Head of caudate nucleus (tissue), 42 donors: ENCODE measurements around the gene CFAP53.
"Not testable (repeated sequence)": the region's sequence is repeated elsewhere in the genome, so short reads cannot be mapped to it uniquely, and the experiment has no call there.

Source experiments
- DNase-seq, 42 donors: peaks; one replicate each; pipeline versions ENCODE4 v3.0.0 to v3.0.0-alpha.2; 2020 to 2021; ENCODE audit warnings: mixed read lengths in 7 of 42
- intact Hi-C: fragments of 100-400 bp; cut with DNase I; formaldehyde crosslinking; loops from one replicate; pipeline ENCODE4 v1.15.0; 2022

Gene CFAP53

DNA sequence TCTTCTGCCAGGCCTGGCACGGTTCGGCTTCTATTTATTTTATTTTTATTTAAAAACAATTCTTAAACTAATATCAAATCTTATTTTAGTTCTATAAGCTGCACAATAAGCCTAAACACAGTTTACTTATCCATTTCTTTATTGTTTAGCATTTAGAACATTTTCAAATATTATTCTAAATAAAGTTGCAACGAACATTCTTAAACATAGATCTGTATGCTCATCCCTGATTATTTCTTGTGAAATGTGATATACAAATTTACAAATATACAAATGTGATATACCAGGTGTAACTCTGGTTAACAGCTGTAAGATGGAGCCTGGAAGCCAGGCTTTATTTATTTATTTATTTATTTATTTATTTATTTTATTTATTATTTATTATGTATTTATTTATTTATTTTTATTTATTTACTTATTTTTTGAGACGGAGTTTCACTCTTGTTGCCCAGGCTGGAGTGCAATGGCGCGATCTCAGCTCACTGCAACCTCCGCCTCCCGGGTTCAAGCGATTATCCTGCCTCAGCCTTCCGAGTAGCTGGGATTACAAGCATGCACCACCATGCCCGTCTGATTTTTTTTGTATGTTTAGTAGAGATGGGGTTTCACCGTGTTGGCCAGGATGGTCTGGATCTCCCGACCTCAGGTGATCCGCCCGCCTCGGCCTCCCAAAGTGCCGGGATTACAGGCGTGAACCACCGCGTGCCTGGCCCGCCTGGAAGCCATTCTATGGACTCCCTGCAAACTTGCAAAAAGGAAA is 22.2 kb upstream of the CFAP53 start:
- intact Hi-C loops, result not testable (repeated sequence)
- peak in 1 of 42 donors; percentile 32 for DNase-seq

DNA sequence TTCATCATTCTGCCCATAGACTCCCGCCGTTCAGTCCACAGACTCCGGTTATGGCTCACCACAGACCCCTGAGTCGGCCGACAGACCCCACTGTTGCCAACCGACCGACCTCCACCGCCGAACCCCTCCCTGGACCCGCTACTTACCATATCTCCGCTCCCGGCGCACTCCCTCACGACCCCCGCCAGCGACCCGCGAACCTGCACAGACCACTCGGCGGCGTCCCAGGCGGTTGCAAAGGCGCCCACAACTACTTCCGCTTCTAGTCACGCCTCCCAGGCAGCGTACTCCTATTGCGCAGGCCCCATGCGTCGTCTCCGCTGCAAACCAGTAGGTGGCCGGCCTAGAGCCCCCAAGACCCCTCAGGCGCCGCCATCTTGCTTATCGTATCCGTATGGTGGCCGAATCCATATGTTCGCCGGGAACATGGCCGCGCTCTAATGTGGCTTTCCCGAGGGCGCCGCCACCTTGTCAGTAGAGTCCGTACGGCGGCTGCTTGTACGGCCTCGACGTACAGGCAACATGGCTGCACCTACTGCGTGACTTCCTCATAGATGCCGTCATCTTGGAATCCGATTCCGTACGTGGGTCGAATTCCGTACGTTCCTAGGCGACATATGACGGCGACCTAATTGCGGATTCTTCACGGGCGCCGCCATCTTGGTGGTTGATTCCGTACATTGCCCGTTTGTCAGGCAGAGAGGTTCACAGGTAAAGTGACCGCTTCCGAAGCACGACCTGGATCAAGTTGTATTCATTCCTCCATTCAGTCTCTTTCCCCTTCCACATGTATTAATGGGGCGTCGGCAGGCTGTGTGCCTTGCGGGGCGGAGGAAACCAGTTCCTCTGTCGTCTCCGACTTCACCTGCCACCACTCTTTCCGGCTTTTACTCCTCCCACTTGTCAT is 21.4 kb upstream of the CFAP53 start, which contains the start of gene CXXC1:
Gene CXXC1 (minus strand): TSS at position 252 of the 907 bp plus-strand sequence. CDS start 103 bp downstream, at position 149.
- intact Hi-C loops, result no loop called here
- DNase-seq, result peak; percentile 96 to 100 (median 98)

DNA sequence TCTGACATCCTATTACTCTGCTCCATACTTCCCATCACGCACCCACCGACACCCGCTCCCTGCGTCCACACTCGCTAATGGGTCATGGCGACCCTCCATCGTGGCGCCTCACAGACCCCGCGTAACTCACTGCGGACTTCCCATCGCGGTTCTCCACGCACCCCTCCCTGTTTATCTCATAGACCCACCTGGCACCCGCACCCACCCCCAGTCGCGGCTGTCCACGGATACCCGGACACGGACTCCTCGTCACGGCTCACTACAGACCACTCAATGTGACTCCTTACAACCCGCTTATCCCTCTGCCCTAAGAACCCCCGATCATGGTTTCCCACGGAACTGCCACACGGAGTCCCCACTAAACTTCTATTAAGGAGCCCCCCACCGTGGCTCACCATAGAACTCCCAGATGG is 20.7 kb upstream of the CFAP53 start:
- DNase-seq, result peak in 4 of 42 donors; percentile 11 to 52 (median 33)
- intact Hi-C loops, result no loop called here

DNA sequence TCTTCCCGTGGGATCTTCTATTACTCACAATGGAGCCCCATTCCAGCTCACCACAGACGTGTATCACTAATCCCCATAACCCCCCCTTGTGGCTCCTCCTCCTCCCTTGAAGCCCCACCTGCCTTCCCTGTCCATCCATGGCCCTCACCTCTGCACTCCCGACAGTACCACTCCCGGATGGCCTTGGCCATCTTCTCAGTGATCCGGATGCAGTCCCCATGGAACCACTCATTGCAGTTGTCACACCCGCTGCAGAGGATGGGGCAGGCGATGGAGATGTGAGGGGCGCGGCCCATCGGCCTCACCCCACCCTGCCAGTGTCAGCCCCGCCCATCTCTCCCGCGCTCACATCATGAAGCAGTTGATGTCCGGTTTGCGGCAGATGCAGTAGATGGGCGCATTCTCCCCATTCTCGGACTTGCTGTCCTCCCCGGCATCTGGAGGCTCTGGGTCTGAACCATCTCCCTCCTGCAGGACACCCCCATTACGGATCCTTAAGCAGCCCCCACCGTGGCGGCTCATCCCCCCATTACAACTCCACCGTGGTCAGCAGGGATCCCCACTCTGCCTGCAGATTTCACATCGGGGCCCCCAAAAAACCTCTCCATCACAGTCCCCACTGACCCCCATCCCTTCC is 20.2 kb upstream of the CFAP53 start:
- DNase-seq, result peak in 1 of 42 donors; percentile 21
- intact Hi-C loops, result no loop called here

DNA sequence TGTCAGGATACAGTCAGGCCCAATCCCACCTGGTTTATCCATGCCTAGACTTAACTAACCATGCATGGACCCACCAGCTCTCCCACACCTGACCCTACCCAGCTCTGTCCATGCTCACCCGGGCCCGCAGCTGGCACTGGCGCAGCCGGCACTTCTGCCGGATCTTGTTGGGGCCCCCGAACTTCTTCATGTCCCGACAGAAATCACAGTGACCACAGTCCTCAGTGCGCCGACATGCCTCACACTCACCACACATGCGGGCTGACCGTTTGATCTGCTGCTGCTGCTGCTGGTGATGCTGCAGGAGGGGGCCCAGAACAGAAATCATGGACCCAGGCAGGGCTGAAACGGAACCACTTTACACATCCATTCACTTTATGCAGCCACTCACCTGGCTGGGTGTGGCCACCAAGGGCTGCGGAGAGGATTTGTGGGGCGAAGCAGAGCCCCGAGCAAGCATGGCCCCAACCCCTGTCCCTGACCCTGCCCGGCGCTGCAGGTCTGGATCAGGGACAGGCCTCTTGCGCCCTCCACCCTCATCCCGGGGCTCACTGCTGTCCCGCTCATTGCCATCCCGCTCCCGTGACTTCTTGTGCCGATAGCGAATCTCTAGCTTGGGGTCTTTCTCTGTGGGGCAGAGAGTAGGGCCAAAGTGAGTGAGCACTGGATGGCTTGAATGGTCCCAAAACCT is 19.5 kb upstream of the CFAP53 start:
- no peak for DNase-seq

DNA sequence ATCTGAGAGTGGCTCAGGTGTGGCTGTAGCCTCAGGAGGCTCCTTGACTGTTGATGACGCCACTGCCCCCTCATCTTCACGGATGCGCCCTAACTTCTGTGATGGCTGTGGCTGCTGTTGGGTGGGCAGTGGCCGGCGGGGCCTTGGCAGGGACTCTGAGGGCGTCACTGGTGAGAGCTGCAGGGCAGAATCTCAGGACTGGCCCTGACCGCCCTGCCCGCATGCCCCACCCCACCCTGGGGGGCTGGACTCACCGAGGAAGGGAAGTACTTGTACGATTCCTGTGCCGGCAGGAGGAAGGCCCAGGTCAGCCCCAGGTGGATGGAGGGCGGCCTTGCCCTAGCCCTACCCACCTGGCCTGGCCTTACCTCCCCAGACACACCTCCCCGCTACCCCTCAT is 18.8 kb upstream of the CFAP53 start:
- intact Hi-C loops, result no loop called here
- no peak for DNase-seq

More for the DNA sequence above, 19.5 kb upstream of the CFAP53 start:
- intact Hi-C loops, result no loop called here

DNA sequence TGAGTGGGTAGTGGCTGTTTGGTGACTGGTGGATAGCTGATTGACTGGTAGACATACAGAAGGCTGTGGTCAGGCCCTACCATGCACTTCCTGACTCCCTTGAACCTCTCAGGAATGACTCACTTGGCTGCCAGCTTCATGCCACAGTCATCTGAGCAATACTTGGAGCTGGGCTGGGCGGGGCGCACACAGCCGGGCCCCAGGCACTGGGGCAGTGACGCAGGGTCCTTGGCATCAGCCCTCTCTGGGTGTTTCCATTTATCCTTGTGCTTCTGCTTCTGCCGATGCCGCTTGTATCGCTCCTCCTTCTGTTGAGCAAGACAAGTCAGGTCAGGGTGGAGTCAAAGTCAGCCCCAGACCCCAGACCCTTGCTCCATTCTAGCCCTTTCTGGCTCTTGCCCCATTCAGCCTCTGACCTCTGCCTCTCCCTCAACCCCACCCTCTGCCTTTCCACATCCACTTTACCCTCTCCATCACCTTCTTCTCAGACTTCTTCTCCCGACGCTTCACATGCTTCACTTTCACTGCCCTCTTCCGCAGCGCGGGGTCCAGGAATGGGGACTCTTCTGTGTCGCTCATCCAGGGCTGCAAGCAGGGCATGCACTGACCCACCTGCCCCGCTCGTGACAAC is 18.1 kb upstream of the CFAP53 start:
- DNase-seq, result no peak

DNA sequence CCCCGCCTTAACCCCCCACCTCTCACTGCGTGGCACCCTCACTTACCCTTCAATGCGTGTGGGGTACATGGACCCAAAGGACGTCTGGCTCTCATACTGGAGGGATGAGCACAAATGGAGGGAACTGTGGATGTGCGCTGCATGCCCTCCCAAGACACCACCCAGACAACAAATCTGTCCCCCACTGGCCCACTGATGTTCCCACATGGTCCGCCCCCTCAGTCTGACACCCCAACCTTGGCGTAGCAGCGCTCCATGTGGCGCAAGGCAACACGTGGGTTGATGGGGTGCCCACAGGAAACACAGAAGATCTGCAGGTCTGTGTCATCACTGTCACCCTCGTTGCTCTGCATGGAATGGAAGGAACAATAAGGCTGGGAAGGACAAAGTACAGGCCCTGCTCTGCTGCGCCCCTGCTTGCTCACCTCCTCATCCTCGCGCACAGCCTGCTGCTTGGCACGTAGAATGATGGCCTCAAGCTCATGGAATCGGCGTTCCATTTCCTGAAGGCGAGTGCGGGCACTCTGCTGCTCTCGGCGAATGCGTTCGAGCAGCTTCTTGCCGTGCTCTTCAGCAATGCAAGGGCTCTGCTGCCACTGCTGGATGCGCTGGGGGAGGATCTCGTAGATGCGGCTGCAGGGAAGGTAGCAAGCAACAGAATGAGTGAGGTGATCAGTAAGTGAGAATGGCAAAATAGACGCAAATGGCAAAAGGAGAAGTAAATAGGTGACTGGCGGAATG is 17.3 kb upstream of the CFAP53 start:
- intact Hi-C loops, result loop anchor here (5.0 kb wide), 1 partner anchor 94 kb away; the partner anchor contains the start of gene SKA1

More for the DNA sequence above, 18.1 kb upstream of the CFAP53 start:
- intact Hi-C loops, result loop anchor here (5.0 kb wide), 1 partner anchor 93 kb away; the partner anchor contains the start of gene SKA1

DNA sequence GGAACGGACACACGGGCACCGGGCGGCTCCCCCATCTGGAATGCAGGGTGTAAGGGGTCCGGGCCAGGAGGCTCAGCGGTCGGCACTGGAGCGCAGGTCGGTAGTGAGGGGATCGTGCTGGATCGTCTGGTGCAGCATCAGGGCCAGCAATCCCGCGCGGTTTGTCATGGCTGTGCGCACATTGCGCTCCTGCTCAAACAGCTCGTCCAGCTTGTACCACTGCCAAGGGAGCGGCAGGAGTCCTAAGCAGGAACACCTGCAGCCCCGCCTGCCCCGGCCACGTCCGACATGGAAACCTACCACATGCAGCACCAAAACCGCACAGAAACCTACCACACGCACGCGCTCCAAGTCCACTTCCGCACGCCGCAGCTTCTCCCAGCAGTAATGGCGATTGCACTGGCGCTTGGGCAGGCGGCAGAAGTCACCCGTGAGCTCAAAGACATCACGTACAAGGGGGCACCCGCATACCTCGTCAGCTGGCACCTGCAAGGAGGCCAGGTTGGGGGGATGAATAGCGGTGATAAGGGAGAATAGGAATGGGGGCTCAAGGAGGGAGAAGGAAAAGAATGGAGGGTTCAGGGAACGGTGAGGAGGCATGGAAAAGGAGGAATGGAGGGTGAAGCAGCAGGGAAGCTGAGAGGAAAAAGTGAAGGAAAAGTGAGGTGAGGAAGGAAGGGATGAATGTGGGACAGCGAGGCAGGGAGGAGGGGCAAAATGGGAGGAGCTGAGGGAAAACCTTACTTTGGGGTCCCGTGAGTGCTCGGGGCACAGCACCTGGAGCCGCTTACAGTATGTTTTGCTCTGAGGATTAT is 16.4 kb upstream of the CFAP53 start:
- intact Hi-C loops, result loop anchor here (5.0 kb wide), 1 partner anchor 95 kb away; the partner anchor contains the start of gene SKA1
- DNase-seq, result no peak

More for the DNA sequence above, 17.3 kb upstream of the CFAP53 start:
- DNase-seq, result no peak

DNA sequence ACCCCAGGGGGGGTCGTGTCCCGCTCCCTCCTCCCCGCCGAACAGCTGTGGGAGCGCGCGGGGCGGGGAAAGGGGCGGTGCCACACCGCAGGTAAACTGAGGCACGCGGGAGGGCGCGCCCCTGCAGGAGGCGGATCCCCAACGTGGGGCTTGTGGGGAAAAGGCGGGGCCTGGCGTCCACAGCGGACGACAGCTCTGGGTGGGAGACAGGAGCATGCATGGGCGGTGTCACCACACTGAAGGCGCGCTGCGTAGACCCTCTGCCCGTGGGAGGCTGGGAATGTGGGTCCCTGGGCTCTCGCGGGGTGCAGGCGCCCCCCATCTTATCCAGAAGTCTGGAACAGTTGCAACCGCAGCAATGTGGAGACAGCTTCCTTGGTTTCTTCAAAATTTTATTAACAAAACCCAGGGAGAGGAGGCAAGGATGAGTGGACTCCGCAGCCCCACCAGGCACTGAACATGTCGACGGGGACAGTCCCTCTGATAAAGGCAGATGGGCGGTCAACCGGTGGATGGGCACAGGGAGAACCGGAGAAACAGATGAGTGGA is 15.8 kb upstream of the CFAP53 start:
- DNase-seq, result no peak
- intact Hi-C loops, result loop anchor here (5.0 kb wide), 1 partner anchor 95 kb away; the partner anchor contains the start of gene SKA1

DNA sequence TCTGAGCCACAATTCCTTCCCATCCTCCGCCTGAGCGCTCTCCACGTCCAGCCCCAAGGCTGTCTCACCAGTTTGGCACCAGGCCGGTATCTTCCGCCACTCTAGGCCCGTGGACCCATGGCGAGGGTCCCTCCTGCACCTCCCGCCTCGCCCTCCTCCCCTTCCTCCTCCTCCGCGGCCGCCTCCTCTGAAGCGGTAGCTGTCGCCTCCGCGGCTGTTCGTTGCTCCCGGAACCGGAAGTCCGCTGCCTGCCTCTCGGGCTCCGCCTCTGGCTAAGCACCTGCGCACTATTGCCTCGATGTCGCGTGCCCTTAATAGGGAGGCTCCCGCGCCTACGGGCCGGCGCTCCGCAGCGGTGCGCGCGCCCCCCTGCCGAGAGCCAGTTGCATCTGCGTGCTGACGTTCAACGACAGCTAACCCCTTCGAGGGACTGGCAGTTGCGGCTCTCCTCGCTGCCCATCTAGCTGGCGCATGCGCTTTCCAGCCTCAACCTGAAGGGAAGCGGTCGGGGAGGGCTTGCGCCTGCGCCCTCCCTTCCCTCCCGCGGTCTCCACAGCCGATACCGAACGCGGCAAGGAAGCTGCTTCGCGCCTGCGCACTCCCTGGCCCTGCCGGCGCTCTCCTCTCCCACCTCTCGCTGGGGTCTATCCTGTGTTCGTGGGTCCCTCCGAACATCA is 15.1 kb upstream of the CFAP53 start, which contains the start of gene MBD1:
Gene MBD1 (minus strand): TSS at position 229 of the 677 bp plus-strand sequence. CDS start 1,531 bp downstream, outside the sequence.
- intact Hi-C loops, result loop anchor here (5.0 kb wide), 1 partner anchor 96 kb away; the partner anchor contains the start of gene SKA1
- peak; percentile 94 to 99 (median 98) for DNase-seq

DNA sequence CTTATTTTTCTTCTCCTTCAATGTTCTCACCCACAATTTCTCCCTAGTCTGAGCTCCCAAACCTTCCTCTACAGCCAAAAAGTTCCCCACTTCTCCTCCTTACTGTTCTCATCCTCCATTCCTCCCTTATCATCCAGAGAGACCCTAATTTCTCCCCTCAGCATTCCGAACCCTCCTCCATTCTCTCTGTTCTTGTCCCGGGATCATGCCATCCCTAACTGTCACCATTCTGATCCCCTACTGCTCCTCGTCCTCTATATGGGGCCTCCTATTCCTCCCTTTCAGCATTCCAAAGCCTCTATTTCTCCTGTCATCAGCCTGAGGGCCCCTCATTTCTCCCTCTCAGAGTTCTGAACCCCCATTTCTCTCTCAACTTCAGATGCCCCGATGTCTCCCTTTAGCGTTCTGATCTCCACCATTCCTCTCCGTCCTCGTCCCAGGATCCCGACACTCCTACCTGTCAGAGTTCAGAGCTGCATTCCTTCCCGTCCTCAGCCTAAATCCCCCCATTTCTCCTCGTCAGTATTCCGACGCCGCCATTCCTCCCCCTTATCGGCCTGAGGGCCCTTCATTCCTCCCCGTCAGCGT is 14.5 kb upstream of the CFAP53 start:
- intact Hi-C loops, result loop anchor here (5.0 kb wide), 1 partner anchor 96 kb away; the partner anchor contains the start of gene SKA1

DNA sequence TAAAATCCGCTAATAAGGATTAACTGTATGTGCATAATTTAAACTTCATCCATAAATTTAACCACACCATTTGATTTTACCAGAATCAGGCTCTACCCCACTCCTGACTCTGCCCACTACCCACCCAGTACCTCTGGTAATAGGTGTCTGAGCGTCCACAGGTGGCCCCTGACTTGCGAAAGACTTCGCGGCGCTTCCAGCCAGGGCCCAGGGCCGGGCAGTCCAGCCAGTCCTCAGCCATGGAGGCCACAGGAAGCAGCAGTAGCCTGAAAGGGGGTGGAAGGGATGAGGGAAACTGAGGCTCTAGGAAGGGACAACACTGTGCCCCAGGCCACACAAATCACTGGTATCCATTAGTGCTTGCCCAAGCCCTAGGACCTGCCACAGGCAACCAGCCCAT is 13.5 kb upstream of the CFAP53 start:
- intact Hi-C loops, result loop anchor here (5.0 to 10.0 kb wide), 2 partner anchors 98 to 785 kb away; partner anchors contain the start of genes RPL17 and SKA1

More for the DNA sequence above, 14.5 kb upstream of the CFAP53 start:
- DNase-seq, result no peak

DNA sequence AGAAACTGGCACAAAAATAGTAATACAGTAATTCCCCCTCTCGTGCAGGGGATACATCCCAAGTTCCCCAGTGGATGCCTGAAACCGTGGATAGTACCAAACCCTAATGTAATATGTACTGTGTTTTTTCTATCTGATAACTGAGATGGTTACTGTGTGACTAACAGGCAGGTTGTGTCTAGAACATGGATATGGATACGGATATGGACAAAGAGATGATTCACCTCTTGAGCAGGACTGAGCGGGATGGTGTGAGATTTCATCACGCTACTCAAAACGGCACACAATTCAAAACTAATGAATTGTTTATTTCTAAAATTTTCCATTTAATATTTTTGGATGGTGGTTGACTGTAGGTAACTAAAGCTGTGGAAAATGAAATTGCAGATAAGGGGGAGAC is 11.6 kb upstream of the CFAP53 start:
- no peak for DNase-seq
- intact Hi-C loops, result loop anchor here (10.0 kb wide), 1 partner anchor 783 kb away; the partner anchor contains the start of gene RPL17

More for the DNA sequence above, 13.5 kb upstream of the CFAP53 start:
- DNase-seq, result no peak

DNA sequence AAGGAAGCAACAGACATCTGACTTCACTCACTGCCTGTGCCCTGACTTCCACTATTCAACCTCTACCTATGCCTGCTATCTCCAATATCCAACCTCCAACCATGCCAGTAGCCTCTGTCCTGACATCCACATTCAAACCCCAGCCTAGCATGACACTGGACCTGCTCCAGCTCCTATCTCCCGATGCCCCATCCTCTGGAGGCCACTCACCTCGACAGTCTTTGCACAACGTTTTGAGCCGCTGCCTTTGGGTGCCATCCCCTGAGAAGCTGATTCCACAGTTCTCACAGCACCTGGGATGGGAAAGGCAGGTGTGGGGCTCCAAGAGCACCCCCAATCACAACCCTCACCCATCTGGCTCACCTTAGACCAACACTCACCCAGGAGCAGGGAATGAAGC is 10.2 kb upstream of the CFAP53 start:
- intact Hi-C loops, result loop anchor here (10.0 kb wide), 1 partner anchor 782 kb away; the partner anchor contains the start of gene RPL17
- no peak for DNase-seq
